Cardiac septum (tissue), 1 donor: ENCODE results near the gene CRYBG3. TPM values are rescaled to one million over a fixed set of nuclear protein-coding genes. Genes with fewer than 3 reads are reported as not detected.
"Not testable (repeated sequence)": the region's sequence is repeated elsewhere in the genome, so short reads cannot be mapped to it uniquely, and the experiment has no call there.

ENCODE experiments used
- DNase-seq: peaks from one replicate; pipeline ENCODE4 v3.0.0-alpha.2; 2020; ENCODE audit warnings: low spot score
- intact Hi-C: fragments of 100-400 bp; cut with DNase I; formaldehyde crosslinking; loops from one replicate; pipeline ENCODE4 v1.14.0; 2022
- total RNA-seq: library from RNA; stranded (reverse); fragmentation: NEBNext Ultra II Directional; extraction: Animal tissue kit (Norgen Biotek cat#: 25700); gene quantifications from one replicate; pipeline ENCODE4 v1.2.1, GENCODE V29; 2021
- donor health status: DM: no; HTN: no; CAD: no.

CRYBG3 gene
- total RNA-seq, 1 donor from 2014 or later, result 38.2 TPM

DNA sequence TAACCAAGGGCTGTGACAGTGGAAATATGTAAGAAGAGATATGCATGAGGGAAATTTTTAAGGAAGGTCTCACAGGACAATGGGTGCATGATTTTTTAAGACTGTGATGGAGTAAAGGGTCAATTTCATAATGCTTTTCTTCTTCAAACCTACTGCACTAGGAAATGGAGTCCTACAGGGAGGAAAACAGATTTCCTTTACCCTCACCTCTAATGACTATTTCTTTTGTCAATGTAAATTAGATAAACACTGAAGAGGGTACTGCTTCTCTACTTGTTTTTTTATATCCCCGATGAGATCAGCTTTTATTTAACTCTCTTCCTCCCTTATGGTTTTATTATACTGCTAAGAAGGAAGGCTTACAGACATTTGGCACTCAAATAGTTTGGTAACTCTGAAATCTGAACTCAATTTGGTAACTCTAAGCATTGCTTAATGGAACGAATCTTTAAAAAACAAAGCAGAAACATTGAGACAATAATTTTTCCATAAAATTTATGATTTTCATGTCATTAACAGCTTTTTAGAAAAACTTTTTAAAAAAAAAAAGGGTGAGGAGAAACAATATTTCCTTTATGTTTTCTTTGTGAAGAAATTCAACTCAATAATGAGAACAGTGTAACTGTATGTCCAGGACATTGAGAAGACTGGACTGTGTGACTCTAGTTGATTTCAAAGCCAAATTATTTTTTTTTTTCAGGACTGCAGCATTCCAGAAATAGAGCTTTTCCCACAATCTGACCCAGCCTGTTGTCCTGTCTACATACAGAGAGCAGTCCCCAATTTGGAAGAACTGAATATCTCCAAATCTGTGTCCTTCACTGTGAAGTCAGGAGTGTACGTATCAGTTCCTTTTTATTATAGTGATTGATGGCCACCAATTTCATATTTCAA is 64.4 kb downstream of the CRYBG3 start:
- no peak for DNase-seq
- intact Hi-C loops, result no loop called here

DNA sequence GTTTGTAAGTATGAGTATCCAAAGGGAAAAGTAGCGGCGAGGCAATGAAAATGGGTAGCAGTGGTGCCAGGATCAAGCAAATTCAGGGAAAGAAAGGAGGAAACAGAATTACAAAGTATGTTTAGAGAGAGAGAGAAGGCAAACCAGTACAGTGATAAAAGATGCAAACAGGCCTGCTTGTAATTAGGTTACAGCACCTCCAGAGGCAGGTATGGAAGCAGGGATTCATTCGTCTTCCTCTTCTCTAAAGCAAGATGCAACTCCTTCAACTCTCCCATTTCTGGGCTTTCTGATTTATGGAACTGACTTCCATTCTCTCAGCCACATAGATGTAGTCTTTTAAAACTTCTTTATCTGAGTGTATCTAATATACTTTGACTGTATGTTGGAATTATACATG is 68.0 kb downstream of the CRYBG3 start:
- intact Hi-C loops, result no loop called here

DNA sequence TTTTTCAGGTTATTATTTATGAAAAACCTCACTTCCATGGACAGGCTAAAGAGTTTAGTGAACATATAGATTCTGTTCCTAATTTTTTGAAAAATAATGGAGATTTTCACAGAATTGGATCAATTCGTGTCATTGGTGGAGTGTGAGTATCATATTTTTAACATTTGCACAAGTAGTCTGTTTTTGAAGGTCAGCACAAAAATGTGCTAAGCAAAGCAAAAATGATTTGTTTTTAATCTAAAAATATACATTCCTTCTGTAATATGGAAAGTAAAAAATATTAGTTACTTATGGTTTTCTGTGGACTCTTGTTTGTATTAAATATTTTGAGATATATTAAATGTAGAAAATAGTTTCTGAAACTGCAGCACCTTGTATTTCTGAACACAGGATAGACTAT is 71.0 kb downstream of the CRYBG3 start:
- DNase-seq, result no peak
- intact Hi-C loops, result no loop called here

More for the DNA sequence above, 68.0 kb downstream of the CRYBG3 start:
- DNase-seq, result no peak

DNA sequence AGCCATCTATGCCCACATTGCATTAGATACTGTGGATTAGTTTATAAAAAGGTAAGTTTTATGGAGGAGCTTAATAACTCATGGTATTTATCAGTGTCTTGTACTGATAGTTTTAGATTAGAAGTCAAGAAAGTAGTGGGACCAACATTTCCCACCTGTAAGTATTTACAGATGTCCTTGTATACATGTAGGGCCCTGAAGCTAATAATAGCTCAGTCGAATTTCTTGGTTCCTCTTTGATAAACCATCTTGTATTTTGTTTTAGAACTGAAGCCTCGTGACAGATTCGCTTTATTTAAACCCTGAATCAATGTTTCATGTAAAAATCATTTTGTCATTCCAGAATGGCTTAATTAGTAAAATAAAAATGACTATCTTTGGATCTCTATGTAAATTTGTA is 73.4 kb downstream of the CRYBG3 start:
- intact Hi-C loops, result no loop called here
- DNase-seq, result no peak

DNA sequence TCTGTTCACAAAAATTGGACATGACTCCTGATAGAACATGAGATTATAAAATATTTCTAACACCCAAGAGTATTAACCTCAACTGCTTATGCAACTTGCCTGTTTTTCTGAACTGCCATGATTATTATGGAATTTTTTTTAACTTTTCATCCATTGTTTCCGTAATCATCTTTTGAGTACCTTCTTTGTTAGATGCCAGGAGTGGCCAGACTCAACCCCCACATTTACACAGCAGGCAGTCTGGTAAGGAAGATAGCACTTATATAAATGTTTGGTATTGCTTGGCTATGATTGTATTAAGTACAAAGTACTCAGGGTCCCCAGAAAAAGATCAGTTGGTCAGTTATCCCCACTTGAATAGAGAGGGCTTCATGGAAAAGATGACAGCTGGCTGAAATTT is 74.3 kb downstream of the CRYBG3 start:
- intact Hi-C loops, result no loop called here
- no peak for DNase-seq

DNA sequence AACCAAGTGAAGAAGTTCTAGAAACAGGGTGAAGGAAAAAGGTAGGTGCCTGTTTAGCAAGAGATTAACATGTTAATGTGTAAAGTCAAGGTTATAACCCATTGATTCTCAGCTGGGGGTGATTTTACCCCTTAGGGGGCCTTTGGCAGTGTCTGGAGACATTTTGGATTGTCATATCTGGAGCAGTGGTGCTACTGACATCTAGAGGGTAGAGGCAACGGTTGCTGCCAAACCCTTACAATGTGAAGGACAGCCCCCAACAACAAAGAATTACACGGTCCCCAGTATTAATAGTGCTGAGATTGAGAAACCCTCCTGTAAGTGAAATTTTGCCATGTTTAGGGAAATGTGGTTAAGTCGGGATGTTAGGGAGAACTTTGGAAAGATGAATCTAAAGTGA is 74.7 kb downstream of the CRYBG3 start:
- intact Hi-C loops, result no loop called here
- no peak for DNase-seq

DNA sequence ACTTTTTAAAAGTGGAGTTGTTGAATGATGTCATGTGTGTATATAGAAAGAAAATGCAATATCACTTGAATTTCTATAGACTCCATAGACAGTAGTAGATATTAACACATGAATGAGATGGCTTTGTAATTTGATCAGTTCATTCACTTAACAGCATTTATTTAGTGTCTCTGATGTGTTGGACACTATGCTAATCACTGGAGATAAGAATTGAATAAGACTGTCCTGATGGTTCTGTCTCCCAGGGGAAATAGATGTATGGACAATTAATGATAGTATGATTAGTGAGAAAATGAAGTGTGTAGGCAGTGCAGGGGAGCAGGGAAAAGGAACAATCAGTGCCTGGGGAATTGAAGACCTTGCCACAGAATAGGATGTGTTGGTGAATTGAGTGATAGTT is 77.5 kb downstream of the CRYBG3 start:
- intact Hi-C loops, result no loop called here
- no peak for DNase-seq

DNA sequence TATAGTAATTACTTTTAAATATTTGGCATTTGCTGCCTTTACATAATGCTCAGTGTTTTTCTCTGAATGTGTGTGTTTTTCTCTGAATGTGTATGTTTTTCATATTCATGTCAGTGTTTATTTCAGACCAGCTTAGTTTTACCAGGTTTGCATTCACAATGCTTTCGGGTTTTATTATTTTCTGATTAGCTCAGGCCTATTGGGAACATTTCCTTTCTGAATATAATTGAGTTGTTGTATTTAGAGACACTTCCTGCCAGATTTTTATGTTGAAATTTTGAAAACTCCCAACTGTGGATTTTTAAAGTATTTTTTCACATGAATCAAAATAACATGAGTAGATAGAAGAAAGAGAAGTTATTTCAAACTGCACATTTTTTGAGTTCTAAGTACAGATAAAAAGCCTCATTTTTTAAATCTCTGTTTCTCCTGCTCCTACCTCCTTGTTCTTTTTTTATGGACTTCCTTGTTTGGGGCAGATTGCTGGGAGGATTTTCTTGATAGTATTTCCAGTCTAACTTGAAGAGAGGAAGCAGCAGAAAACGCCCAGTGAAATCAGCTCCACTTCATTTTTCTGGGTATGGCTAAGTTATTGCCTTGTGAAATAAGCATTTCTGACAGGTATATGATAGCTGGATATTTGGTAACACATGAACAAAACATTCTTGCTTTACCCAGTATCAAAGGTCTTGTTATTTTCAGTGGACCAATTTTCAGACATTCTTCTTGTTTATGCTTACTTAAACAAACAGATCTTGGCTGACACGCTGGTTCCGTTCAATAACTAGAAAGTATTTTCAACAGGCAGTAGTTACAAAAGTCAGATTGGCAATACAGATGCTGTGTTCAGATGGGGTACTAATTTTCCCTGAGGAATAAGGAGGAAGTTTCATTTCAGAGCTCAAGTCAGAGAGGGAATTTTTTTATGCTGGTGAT is 79.8 kb downstream of the CRYBG3 start:
- no peak for DNase-seq
- intact Hi-C loops, result loop anchor here (5.0 kb wide), 1 partner anchor 71 kb away; the partner anchor contains the start of gene RIOX2

DNA sequence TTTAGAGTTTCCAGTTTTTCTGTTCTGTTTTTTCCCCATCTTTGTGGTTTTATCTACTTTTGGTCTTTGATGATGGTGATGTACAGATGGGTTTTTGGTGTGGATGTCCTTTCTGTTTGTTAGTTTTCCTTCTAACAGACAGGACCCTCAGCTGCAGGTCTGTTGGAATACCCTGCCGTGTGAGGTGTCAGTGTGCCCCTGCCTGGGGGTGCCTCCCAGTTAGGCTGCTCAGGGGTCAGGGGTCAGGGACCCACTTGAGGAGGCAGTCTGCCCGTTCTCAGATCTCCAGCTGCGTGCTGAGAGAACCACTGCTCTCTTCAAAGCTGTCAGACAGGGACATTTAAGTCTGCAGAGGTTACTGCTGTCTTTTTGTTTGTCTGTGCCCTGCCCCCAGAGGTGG is 88.0 kb downstream of the CRYBG3 start:
- DNase-seq, intact Hi-C loops: not testable (repeated sequence)

DNA sequence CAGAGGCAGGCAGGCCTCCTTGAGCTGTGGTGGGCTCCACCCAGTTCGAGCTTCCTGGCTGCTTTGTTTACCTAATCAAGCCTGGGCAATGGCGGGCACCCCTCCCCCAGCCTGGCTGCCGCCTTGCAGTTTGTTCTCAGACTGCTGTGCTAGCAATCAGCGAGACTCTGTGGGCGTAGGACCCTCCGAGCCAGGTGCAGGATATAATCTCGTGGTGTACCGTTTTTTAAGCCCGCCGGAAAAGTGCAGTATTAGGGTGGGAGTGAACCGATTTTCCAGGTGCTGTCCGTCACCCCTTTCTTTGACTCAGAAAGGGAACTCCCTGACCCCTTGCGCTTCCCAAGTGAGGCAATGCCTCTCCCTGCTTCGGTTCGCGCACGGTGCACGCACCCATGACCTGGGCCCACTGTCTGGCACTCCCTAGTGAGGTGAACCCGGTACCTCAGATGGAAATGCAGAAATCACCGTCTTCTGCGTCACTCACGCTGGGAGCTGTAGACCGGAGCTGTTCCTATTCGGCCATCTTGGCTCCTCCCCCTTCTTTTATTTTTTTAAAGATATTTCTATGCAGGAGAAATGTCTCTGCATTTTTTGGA is 88.5 kb downstream of the CRYBG3 start:
- intact Hi-C loops, DNase-seq: not testable (repeated sequence)

DNA sequence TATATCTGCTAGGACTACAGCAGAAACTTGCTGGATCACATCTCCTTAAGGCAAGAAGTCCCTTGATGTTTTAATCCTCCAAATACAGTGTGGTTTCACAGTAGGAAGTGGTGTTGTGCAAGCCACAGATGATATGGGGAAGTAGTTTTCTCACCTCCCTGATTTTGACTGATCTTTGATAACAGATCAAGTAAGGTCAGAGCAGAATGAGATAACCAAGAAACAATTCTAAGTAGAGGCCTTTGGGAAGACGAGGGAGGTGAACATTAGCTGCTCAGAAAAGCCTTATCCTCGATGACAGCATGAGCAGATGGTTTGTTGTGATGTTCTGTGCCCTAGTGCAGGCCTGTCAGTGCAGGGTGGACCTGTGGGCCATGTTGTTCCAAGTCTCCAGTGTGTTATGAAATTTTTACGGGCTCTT is 89.1 kb downstream of the CRYBG3 start:
- no peak for DNase-seq
- intact Hi-C loops, result no loop called here

DNA sequence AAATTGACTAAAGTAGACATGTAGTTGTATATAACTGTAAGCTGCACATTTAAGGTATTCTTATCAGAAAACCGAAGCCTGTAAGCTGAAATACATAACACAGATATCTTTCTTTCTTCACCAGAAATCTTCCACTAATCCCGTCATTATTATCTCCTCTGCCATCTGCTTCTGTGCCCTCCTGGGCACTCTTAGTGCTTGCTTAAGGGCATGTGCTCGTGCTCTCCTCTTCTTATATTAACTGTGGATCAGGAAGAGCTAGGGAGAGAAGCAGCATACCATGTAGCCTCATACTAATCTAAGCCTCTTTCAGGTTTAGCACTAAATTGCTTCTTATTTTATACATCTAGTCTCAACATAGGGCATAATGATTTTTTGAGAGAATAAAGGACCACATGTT is 89.6 kb downstream of the CRYBG3 start:
- no peak for DNase-seq
- intact Hi-C loops, result no loop called here

DNA sequence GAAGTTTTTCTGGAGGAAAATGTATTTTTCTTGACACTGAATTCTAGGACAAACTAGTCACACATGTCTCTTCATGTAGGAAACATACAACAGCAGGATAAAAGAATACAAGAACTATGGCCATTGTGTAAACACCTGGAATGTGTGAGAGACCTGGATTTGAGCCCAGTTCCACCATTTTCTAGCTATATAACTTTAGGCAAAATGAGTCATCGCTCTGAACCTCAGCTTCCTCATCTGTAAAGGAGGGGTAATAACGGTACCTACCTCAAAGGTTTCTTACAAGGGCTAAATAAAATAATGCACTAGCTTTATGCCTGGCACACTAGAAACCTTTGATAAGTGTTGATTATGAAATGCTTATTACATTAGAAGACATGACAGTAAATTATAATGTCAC is 92.6 kb downstream of the CRYBG3 start:
- no peak for DNase-seq
- intact Hi-C loops, result no loop called here

DNA sequence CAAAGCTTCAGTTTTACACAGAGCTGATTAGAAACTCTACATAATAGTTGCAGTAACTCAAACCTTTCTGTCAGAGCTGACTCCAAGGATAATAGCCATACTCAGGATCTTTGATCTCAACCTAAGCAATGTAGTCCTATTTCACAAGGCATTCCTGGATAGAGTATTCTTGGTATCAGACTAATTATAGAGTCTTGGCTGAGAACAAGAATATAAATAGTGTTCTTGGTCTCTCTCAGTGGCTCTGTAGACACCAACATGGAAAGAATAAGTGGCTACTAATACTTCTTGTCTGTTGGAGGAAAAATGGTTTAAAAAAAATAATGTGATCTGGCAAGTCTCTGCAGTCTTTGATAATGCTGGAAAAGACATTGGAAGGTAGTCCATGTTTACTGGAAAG is 94.8 kb downstream of the CRYBG3 start:
- DNase-seq, result no peak
- intact Hi-C loops, result no loop called here

DNA sequence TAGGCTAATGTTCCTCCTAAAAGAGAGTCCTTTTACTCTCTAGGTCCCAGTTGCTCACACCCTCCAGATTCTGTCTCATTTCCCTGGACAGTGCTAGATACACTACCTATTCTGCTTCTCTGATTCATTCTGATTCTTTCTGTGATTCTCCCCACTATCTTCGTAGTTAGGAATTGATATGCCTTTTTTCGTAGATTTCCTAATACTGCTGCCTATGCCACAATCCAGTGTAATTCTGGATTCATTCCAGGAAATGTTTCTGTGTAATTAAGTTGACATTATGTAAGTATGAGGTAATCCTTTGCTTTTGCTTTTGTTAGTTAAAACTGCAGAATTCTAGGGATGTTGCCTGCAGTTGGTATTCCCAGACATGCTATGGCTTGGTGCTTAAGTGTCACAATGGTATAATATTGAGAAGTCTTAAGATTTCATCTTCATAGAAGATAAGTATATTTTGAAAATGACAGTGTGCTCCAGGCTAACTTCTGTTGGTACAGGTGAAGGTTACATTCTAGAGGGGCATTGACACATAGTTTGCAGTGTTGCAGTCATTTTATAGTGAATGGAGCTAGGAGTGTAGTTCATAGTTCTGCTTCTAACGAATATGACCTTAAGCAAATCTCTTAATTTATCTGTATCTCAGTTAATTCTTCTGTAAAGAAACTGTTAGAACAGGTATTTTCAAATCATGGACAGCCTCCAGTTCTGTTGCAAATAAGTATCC is 96.2 kb downstream of the CRYBG3 start:
- intact Hi-C loops, result no loop called here
- no peak for DNase-seq

DNA sequence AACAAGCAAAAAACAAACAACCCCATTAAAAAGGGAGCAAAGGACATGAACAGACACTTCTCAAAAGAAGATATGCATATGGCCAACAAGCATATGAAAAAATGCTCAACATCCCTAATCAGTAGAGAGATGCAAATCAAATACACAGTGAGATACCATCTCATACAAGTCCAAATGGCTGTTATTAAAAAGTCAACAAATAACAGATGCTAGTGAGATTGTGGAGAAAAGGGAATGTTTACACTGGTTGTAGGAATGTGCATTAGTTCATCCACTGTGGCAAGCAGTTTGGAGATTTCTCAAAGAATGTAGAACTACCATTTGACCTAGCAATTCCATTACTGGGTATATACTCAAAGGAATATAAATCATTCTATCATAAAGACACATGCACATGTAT is 105.9 kb downstream of the CRYBG3 start:
- intact Hi-C loops, result no loop called here
- no peak for DNase-seq

DNA sequence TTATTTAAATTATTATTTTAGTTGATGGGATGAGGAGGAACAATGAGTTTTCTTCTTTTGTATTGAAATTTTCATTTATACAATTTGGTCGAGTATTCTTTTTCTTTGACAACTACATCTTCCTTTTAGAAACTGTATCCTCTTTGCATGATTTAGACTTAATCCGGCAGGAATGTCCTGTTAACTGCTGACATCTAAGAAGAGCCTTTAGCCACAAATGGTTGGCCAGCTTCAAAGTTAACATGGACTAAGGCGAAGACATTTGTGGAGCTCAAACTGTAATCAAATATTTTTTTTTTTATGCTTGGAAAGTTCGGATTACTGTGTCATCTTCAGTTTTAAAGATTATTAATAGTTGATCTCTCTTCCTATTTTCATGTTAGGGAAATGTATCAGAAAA is 107.2 kb downstream of the CRYBG3 start:
- intact Hi-C loops, result no loop called here
- no peak for DNase-seq

DNA sequence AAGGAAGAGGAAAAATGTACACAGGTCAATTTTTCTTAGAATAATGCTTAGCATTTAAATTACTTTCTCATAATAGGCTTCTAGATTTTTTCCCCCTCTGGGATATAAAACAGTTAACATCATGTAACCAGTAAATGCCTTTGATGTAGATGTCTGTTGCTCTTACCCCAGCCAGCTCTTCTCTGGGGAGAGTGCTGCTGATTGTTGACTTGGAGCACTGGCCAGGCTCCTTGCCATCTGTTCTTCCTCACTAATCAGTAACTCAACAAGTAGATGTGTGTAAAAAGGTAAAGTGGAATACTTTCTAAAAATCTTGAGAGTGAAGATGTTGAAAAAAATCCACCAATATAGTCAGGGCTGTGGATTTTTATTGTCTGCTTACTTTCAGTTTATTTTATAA is 108.2 kb downstream of the CRYBG3 start:
- intact Hi-C loops, result no loop called here
- no peak for DNase-seq

DNA sequence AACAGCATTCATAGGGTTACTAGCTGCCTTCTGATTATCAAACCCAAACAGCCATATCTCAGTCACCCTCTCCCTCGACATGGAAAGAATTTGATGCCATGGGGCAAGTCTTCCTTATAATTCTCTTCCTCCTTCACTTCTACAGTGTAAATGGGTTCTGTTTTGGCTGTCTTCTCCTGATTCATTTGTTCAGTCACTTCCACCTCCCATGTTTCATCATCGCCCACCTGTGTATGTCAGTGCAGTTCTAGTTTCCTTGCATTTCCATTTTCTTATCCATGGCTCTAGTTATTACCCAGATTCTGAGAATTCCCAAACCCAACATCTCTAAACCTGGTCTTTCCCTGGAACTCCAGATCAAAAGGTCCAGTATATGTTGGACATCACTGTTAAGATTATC is 109.4 kb downstream of the CRYBG3 start:
- DNase-seq, result no peak
- intact Hi-C loops, result no loop called here

DNA sequence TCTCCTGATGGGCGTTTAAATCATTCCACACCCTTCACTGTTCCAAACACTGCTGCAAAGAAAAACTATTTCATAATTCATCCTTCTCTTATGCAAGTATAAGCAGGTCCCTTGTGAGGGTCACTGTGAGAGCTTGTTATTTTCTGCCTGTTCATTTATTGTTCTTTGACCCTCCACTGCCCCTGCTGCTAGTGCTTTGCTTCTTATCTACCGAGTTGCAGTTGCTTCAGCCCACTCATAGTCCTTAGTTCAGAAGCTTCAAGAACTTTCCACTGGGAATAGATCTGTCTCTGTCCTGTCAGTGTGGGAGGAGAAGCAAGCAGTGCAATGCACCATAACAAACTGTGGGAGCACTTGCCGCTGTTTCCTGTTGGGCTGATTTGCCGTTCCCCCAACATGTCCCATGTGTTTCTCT is 110.6 kb downstream of the CRYBG3 start:
- no peak for DNase-seq
- intact Hi-C loops, result no loop called here
